Smooth muscle cell (in vitro differentiated cells): ENCODE results near the gene TNS1. TPM values are rescaled to one million over a fixed set of nuclear protein-coding genes. Genes with fewer than 3 reads are reported as not detected.

ENCODE experiments used
- DNase-seq: peaks from one replicate; lab custom pipeline; 2025; ENCODE audit not compliant: unreplicated experiment; lab: John Stamatoyannopoulos, UW
- H2AFZ ChIP-seq: fragments of 200-600 bp; sonication (generic); 2 replicates; pipeline ENCODE4 v1.6.0; 2016; ENCODE audit warnings: antibody characterized with exemption, low read depth, mild to moderate bottlenecking
- H3F3A ChIP-seq: fragments of 200-600 bp; sonication (generic); 2 replicates; pipeline ENCODE4 v1.6.0; 2017; ENCODE audit warnings: antibody characterized with exemption, low read depth
- H3K27ac ChIP-seq: fragments of 200-600 bp; sonication (generic); 2 replicates; pipeline ENCODE4 v1.5.1; 2016; ENCODE audit warnings: low read depth, mild to moderate bottlenecking
- H3K27me3 ChIP-seq: fragments of 200-600 bp; sonication (generic); 2 replicates; pipeline ENCODE4 v1.6.1; 2016; ENCODE audit warnings: low read depth, mild to moderate bottlenecking
- H3K36me3 ChIP-seq: fragments of 200-600 bp; sonication (generic); 2 replicates; pipeline ENCODE4 v1.5.1; 2016; ENCODE audit warnings: low read depth
- H3K4me1 ChIP-seq: fragments of 200-600 bp; sonication (generic); 2 replicates; pipeline ENCODE4 v1.5.1; 2016; ENCODE audit warnings: low read depth
- H3K4me2 ChIP-seq: fragments of 200-600 bp; sonication (generic); 2 replicates; pipeline ENCODE4 v1.6.0; 2016; ENCODE audit warnings: mild to moderate bottlenecking
- H3K4me3 ChIP-seq: fragments of 200-600 bp; sonication (generic); 2 replicates; pipeline ENCODE4 v1.5.1; 2016; ENCODE audit warnings: mild to moderate bottlenecking
- H3K79me2 ChIP-seq: fragments of 200-600 bp; sonication (generic); 2 replicates; pipeline ENCODE4 v1.6.0; 2016; ENCODE audit warnings: low read depth, mild to moderate bottlenecking
- H3K9ac ChIP-seq: fragments of 200-600 bp; sonication (generic); 2 replicates; pipeline ENCODE4 v1.6.0; 2016; ENCODE audit warnings: low read depth
- H3K9me3 ChIP-seq: fragments of 200-600 bp; sonication (generic); replicated peaks from 2 replicates; pipeline ENCODE4 v1.5.1; 2016; ENCODE audit warnings: low read depth
- H4K20me1 ChIP-seq: fragments of 200-600 bp; sonication (generic); 2 replicates; pipeline ENCODE4 v1.6.0; 2016; ENCODE audit warnings: low read depth
- CTCF ChIP-seq: fragments of 200-600 bp; sonication (generic); IDR thresholded peaks from 2 replicates; pipeline ENCODE4 v1.5.1; 2017; ENCODE audit warnings: borderline replicate concordance, mild to moderate bottlenecking, antibody characterized with exemption; ENCODE audit not compliant: insufficient read depth, poor library complexity, severe bottlenecking
- WGBS: methylation state at CpG from one replicate; pipeline ENCODE4 v1.1.7; 2016; ENCODE audit warnings: low lambda C conversion rate; 5-methylcytosine and 5-hydroxymethylcytosine counted together
- polyA plus RNA-seq: library from polyadenylated mRNA; unstranded; fragments of >200 nt; fragmentation: Nextera tagmentation; extraction: Ambion mirVana; gene quantifications from 2 replicates; pipeline ENCODE4 v1.2.1, GENCODE V29; 2016
- total RNA-seq: library from RNA; depleted of rRNA; stranded (reverse); fragments of >200 nt; gene quantifications from 2 replicates; pipeline ENCODE4 v1.2.3, GENCODE V29; 2014

Gene TNS1
- total and polyA plus RNA-seq, 2 experiments from 2014 or later: 52.3 to 61.5 TPM

DNA sequence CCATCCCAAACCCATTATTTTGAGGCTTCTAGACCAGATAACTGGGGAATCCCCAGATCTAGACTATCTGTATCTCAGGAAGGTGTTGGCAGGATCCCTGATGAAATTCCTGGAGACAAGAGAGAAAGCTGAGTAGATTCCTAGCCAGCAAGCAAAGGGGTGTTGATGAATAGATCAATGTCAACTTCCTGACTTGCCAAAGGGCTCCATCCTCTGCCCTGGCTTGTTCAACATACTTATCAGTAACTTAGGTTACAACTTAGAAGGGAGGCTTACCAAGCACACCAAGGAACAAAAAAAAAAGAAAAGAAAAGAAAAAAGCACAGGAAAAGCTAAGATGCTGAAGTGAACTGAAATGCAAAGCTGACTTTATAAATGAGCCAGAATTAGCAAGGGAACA lies 53.3 kb downstream of the TNS1 start:
- no peaks in the 10 kb centered on the region for H3K36me3 ChIP-seq
- TF ChIP-seq CTCF: no peak

GRCh38 chr2:217948897-217949296 lies 53.9 kb downstream of the TNS1 start:
- Histone ChIP-seq H2AFZ (no peak overlapping the region), H3K4me1 (peaks cover 12% of the 10 kb centered on the region), H4K20me1 (peaks cover 96% of the 10 kb centered on the region), H3K4me2 (no peak overlapping the region), H3F3A (peaks cover 4% of the 10 kb centered on the region), H3K4me3 (no peak overlapping the region), H3K79me2 (peaks cover 83% of the 10 kb centered on the region), H3K36me3 (no peaks in the 10 kb centered on the region), H3K27ac (peak overlapping the region; percentile 14), H3K9me3 (no peaks in the 10 kb centered on the region), H3K9ac (no peak overlapping the region), H3K27me3 (no peaks in the 10 kb centered on the region)
- no peak for DNase-seq
- no peak for TF ChIP-seq CTCF
- WGBS: 92% methylated on average over 6 of the region's 6 CpGs

More for the DNA sequence above, 53.3 kb downstream of the TNS1 start:
- H3K79me2 ChIP-seq: peaks cover 84% of the 10 kb centered on the region
- H3K27ac ChIP-seq: peak overlapping the region; percentile 14
- no peak for DNase-seq
- no peaks in the 10 kb centered on the region for H3K9me3 ChIP-seq
- H3F3A ChIP-seq: peaks cover 4% of the 10 kb centered on the region
- peaks cover 96% of the 10 kb centered on the region for H4K20me1 ChIP-seq
- H3K27me3 ChIP-seq: no peaks in the 10 kb centered on the region
- peaks cover 12% of the 10 kb centered on the region for H3K4me1 ChIP-seq
- H3K4me2 ChIP-seq: no peak overlapping the region
- no peak overlapping the region for H2AFZ ChIP-seq
- H3K4me3 ChIP-seq: no peak overlapping the region
- no peak overlapping the region for H3K9ac ChIP-seq

DNA sequence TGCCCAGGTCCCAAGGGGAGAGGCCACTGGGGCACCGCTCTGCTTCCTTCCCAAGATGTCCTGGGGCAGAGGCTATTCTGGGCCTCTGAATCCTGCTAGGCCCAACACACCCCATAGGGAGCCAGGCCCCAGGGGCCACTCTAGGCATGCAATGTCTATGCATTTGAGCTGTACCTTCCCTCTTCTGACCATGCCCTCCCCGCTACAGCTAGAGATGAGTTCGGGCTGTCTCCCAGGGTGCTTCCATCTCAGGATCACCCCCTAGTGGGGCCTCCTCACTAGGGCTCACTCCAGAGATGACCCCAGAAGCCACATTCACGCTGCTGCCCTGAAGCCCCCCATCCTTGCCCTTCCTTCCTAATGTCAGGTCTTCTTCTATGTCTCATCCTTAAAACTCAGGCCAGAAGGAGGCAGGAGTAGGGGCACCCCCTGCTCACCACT lies 54.4 kb downstream of the TNS1 start:
- 94% methylated on average over 4 of the region's 4 CpGs for WGBS

More for the DNA sequence above, 54.4 kb downstream of the TNS1 start:
- peaks cover 84% of the 10 kb centered on the region for H3K79me2 ChIP-seq
- peak overlapping the region; percentile 4 for H3K4me2 ChIP-seq
- no peak for TF ChIP-seq CTCF
- no peaks in the 10 kb centered on the region for H3K9me3 ChIP-seq
- H3K9ac ChIP-seq: no peak overlapping the region
- H3K27me3 ChIP-seq: no peaks in the 10 kb centered on the region
- peak overlapping the region; percentile 21 for H3K27ac ChIP-seq
- H4K20me1 ChIP-seq: peaks cover 96% of the 10 kb centered on the region
- peaks cover 12% of the 10 kb centered on the region for H3K4me1 ChIP-seq
- peaks cover 4% of the 10 kb centered on the region for H3F3A ChIP-seq
- H3K36me3 ChIP-seq: no peaks in the 10 kb centered on the region
- no peak for DNase-seq
- no peak overlapping the region for H3K4me3 ChIP-seq
- H2AFZ ChIP-seq: no peak overlapping the region
